ENCODE results near the gene CELF1. TPM values are rescaled to one million over a fixed set of nuclear protein-coding genes. Genes with fewer than 3 reads are reported as not detected.

Gene CELF1
- total and polyA plus RNA-seq, 2 experiments from 2014 or later: 124 to 233 TPM

- TF ChIP-seq REST (IDR thresholded peaks at IDR 0.05; ENCODE audit: unreplicated experiment) (no peak), CTCF (conservative IDR thresholded peaks at IDR 0.05; ENCODE audit: low read depth in 2 of 2) (no peak), ETS1 (IDR thresholded peaks at IDR 0.05) (no peak)
Observed at GRCh38 chr11:47571895-47572294, 19.0 kb upstream of the CELF1 start (continued).

- peaks cover 7% of the 10 kb centered on the region; the same call in 1 of the 2 replicates for H3F3A ChIP-seq (replicated peaks; ENCODE audit: low read depth)
- H3K27me3 ChIP-seq (ENCODE audit: insufficient read depth): no peaks in the 10 kb centered on the region
- H3K27me3 Mint-ChIP-seq (ENCODE audit: insufficient read depth, low read depth, poor library complexity): peaks cover 3% of the 10 kb centered on the region
- peaks cover 5% of the 10 kb centered on the region; the same call in 2 of the 3 replicates for H3K4me1 Mint-ChIP-seq
- H2AFZ ChIP-seq: no peak overlapping the region
- no peak for DNase-seq (ENCODE audit: low spot score)
- H3K79me2 ChIP-seq (replicated peaks; ENCODE audit: insufficient read depth): peaks cover 41% of the 10 kb centered on the region
- no peak overlapping the region for H3K27ac Mint-ChIP-seq
- no peak for ATAC-seq
- H3K9me2 ChIP-seq (ENCODE audit: insufficient read depth): no peaks in the 10 kb centered on the region
- no peaks in the 10 kb centered on the region for H3K4me1 ChIP-seq (ENCODE audit: insufficient read depth)
- H3K4me2 ChIP-seq: no peak overlapping the region
- no peak overlapping the region for H3K27ac ChIP-seq (ENCODE audit: low read depth)
- peaks cover 23% of the 10 kb centered on the region for H3K36me3 ChIP-seq (ENCODE audit: insufficient read depth)
- peaks cover 13% of the 10 kb centered on the region for H4K20me1 ChIP-seq (replicated peaks; ENCODE audit: insufficient read depth)
- H3K4me3 ChIP-seq: no peak overlapping the region
- no peaks in the 10 kb centered on the region for H3K9me3 Mint-ChIP-seq
- H3K4me3 Mint-ChIP-seq: no peak overlapping the region
- H3K36me3 Mint-ChIP-seq (ENCODE audit: low read depth): peaks cover 64% of the 10 kb centered on the region
- TF ChIP-seq REST (IDR thresholded peaks at IDR 0.05; ENCODE audit: unreplicated experiment) (no peak), ZNF462 (CRISPR knock-in tag; IDR thresholded peaks at IDR 0.05) (no peak), CREB1 (CRISPR knock-in tag; IDR thresholded peaks at IDR 0.05; ENCODE audit: low read depth) (no peak), NANOG (IDR thresholded peaks at IDR 0.05; ENCODE audit: borderline replicate concordance) (no peak), STAT1 (IDR thresholded peaks at IDR 0.05; ENCODE audit: unreplicated experiment) (no peak), ZNF331 (CRISPR knock-in tag; IDR thresholded peaks at IDR 0.05; ENCODE audit: low read depth) (no peak)
Observed at GRCh38 chr11:47571357-47571729, 18.4 kb upstream of the CELF1 start.

Measured in GM23338 (cell line).